Esophagus muscularis mucosa (tissue), 4 donors: ENCODE measurements around the gene CAMTA1. TPM values are rescaled to one million over a fixed set of nuclear protein-coding genes. Genes with fewer than 3 reads are reported as not detected.
A peak's percentile ranks its signal among the peaks of the same experiment; 100 is the strongest.

Experiments used
- DNase-seq: peaks from one replicate; pipeline ENCODE4 v3.0.0-alpha.2; 2017; ENCODE audit errors: extremely low spot score
- H3K27ac ChIP-seq, 4 donors: fragments of 200-600 bp; sonication (generic); replicated peaks in 1 of 4; 1 replicate in 3 of 4; 2 replicates in 1 of 4; pipeline ENCODE4 v1.5.1; 2016 to 2019; ENCODE audit warnings: mild to moderate bottlenecking in 1 of 4
- H3K27me3 ChIP-seq, 4 donors: fragments of 200-600 bp; sonication (generic); one replicate each; pipeline versions ENCODE4 v1.5.1 to v1.6.0; 2016 to 2019
- H3K36me3 ChIP-seq, 4 donors: fragments of 200-600 bp; sonication (generic); one replicate each; pipeline ENCODE4 v1.5.1; 2016 to 2019
- H3K4me1 ChIP-seq, 4 donors: fragments of 200-600 bp; sonication (generic); one replicate each; pipeline ENCODE4 v1.5.1; 2016 to 2019
- H3K4me3 ChIP-seq, 4 donors: fragments of 200-600 bp; sonication (generic); 1 replicate in 2 of 4; 2 replicates in 2 of 4; pipeline ENCODE4 v1.5.1; 2016 to 2019; ENCODE audit warnings: mild to moderate bottlenecking in 4 of 4, moderate library complexity in 1 of 4
- H3K9me3 ChIP-seq, 4 donors: fragments of 200-600 bp; sonication (generic); 1 replicate in 3 of 4; 2 replicates in 1 of 4; pipeline ENCODE4 v1.5.1; 2016 to 2019
- EP300 ChIP-seq: sonication (generic); formaldehyde crosslinking; IDR thresholded peaks from one replicate; pipeline ENCODE4 v1.6.1; 2017; ENCODE audit warnings: antibody characterized with exemption
- POLR2A ChIP-seq: fragments of 450-650 bp; IDR thresholded peaks from one replicate; pipeline ENCODE4 v1.6.1; 2017; ENCODE audit warnings: antibody characterized with exemption, moderate library complexity, mild to moderate bottlenecking, low read depth
- POLR2AphosphoS5 ChIP-seq, 2 donors: sonication (generic); formaldehyde crosslinking; IDR thresholded peaks; one replicate each; pipeline ENCODE4 v1.6.1; 2017; ENCODE audit warnings: antibody characterized with exemption in 2 of 2
- WGBS: methylation state at CpG from one replicate; pipeline ENCODE4 v1.1.5; 2018; 5-methylcytosine and 5-hydroxymethylcytosine counted together
- intact Hi-C: fragments of 100-400 bp; cut with DNase I; formaldehyde crosslinking; loops from one replicate; pipeline ENCODE4 v1.15.1; 2023
- total RNA-seq, 4 donors: library from RNA; depleted of rRNA; stranded (reverse); fragments of >200 nt; gene quantifications; one replicate each; pipeline versions ENCODE4 v1.1.0 to v1.2.1, GENCODE V29; 2016
- TF ChIP-seq, protein P1 (sequence below), 3 experiments: fragments of 200-600 bp in 2 of 3; fragments of 450-650 bp in 1 of 3; sonication (generic) in 2 of 3; IDR thresholded peaks; one replicate each; pipeline ENCODE4 v1.5.1; 2017 to 2019; ENCODE audit warnings: antibody characterized with exemption in 3 of 3, mild to moderate bottlenecking in 2 of 3, moderate library complexity in 1 of 3

Gene CAMTA1
- total RNA-seq, 4 donors from 2014 or later, result 109 to 226 (median 139) TPM

DNA sequence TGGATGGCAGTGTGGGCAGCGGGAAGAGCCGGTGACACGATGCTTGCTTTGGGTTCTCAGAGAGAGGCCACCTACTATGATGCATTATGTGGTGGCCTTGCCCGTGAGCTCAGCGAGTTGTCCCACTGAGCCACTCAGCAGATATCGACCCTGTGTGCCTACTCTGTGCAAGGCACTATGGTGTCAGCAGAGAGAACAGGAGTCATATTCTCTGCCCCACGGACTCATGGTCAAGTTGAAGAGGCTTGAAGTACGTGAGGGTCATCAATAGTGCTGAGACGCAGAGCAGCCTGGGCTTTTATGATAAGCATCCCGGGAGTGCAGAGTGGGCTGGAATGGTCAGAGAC lies 466.2 kb downstream of the CAMTA1 start:
- WGBS, result 87% methylated on average over 5 of the region's 10 CpGs
- no peak overlapping the region for H3K4me3 ChIP-seq
- intact Hi-C loops, result no loop called here
- no peaks in the 10 kb centered on the region for H3K4me1 ChIP-seq
- no peaks in the 10 kb centered on the region for H3K36me3 ChIP-seq
- no peak overlapping the region for H3K27ac ChIP-seq
- TF ChIP-seq, protein P1, sequence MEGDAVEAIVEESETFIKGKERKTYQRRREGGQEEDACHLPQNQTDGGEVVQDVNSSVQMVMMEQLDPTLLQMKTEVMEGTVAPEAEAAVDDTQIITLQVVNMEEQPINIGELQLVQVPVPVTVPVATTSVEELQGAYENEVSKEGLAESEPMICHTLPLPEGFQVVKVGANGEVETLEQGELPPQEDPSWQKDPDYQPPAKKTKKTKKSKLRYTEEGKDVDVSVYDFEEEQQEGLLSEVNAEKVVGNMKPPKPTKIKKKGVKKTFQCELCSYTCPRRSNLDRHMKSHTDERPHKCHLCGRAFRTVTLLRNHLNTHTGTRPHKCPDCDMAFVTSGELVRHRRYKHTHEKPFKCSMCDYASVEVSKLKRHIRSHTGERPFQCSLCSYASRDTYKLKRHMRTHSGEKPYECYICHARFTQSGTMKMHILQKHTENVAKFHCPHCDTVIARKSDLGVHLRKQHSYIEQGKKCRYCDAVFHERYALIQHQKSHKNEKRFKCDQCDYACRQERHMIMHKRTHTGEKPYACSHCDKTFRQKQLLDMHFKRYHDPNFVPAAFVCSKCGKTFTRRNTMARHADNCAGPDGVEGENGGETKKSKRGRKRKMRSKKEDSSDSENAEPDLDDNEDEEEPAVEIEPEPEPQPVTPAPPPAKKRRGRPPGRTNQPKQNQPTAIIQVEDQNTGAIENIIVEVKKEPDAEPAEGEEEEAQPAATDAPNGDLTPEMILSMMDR (IDR thresholded peaks at IDR 0.05), result no peak
- no peak for TF ChIP-seq POLR2A
- TF ChIP-seq POLR2AphosphoS5 (IDR thresholded peaks at IDR 0.05), result no peak
- no peak for TF ChIP-seq EP300
- peak; percentile 86 for DNase-seq
- H3K9me3 ChIP-seq, result no peaks in the 10 kb centered on the region
- H3K27me3 ChIP-seq, result no peaks in the 10 kb centered on the region

DNA sequence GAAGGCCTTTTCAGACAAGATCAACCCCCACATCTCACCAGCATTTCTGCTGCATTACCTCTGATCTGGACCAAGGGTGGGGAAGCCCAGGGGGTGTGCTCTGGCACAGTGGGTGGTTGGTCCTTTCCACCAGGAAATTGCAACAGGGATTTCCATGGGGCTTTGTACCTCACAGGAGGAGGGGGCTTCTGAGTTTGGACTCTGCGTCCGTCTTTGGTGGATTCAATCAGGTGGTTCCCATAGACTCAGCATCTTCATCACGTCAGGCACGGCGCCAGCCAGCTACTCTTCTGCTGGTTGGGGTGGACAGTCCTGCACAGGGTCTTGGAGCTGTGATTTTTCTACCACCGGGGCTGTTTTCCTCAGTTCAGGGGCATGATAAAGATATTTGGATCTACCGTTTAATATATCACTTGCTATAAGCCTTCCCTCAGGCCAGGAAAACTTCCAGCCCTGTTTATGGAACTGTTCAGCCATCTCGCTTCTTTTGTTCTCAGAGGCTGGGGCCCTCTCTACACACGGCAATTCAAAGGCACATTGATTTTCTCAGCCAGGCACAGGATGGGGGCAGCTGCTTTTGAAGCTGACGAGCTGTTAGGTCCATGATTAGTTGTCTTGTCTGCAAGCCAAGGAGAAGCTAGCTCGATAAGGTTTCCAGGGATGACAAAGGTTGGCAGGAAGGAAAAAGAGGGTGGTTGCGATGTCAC lies 467.3 kb downstream of the CAMTA1 start:
- Histone ChIP-seq H3K9me3 (no peaks in the 10 kb centered on the region), H3K4me3 (no peak overlapping the region), H3K27ac (no peak overlapping the region), H3K36me3 (no peaks in the 10 kb centered on the region), H3K27me3 (no peaks in the 10 kb centered on the region), H3K4me1 (no peaks in the 10 kb centered on the region)
- intact Hi-C loops, result no loop called here
- WGBS, result 76% methylated on average over 12 of the region's 12 CpGs
- DNase-seq, result peak; percentile 68
- TF ChIP-seq POLR2A, result no peak
- TF ChIP-seq, protein P1 (IDR thresholded peaks at IDR 0.05), result no peak
- TF ChIP-seq POLR2AphosphoS5 (IDR thresholded peaks at IDR 0.05), result no peak
- TF ChIP-seq EP300, result no peak

DNA sequence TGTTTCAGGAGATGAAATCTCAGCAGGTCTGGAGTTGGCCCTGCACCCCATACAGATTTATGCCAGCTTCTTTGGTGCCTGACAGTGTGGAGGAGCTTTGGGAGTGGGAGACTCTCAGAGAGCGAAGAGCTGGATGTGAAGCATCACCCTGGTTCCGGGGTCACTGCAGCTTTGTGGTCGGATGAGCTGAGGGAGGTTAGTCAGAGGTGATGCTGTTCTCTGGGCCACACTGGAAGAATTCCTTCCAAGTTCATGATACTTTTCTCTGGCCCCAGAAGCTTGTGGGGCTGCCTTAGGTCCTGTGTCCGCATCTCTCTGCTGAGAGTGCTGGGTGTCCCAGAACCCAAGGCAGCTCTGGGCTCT lies 467.8 kb downstream of the CAMTA1 start:
- TF ChIP-seq EP300 (no peak), POLR2A (no peak), POLR2AphosphoS5 (IDR thresholded peaks at IDR 0.05) (no peak)
- TF ChIP-seq, protein P1 (IDR thresholded peaks at IDR 0.05), result no peak
- no peaks in the 10 kb centered on the region for H3K9me3 ChIP-seq
- WGBS, result 93% methylated on average over 4 of the region's 4 CpGs
- no peaks in the 10 kb centered on the region for H3K27me3 ChIP-seq
- intact Hi-C loops, result no loop called here
- no peaks in the 10 kb centered on the region for H3K4me1 ChIP-seq
- peak; percentile 57 for DNase-seq
- H3K36me3 ChIP-seq, result no peaks in the 10 kb centered on the region
- no peak overlapping the region for H3K4me3 ChIP-seq
- no peak overlapping the region for H3K27ac ChIP-seq

DNA sequence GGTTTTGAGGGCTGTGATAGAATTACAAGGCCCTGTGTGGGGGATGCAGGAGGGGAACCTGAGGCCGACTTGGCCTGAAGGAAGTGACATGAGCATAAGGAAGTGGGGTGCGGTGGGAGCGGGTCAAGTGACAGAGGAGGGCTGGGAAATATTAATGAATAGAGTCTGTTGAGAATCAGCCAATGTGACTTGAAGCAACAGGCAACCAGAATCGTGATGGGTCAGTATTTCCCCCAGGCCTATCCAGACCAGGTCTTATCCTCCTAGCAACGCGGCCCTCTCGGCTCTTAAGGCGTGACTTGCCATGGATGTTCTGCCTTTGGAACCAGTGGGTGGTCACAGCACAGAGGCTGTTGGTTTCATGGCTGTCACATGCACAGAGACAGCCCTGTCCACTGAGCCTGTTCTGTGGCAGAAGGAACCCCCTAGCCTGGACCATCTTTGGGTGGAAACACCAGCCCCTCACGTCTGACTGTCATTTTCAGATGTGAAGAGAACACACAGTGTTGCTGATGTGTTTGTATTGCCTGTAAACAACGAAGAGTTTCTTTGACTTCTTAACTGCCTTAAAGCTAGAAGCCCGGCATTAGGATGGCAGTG lies 468.8 kb downstream of the CAMTA1 start:
- WGBS, result 89% methylated on average over 11 of the region's 11 CpGs
- Histone ChIP-seq H3K36me3 (no peaks in the 10 kb centered on the region), H3K27ac (no peak overlapping the region), H3K4me1 (no peaks in the 10 kb centered on the region), H3K9me3 (no peaks in the 10 kb centered on the region), H3K4me3 (no peak overlapping the region), H3K27me3 (no peaks in the 10 kb centered on the region)
- TF ChIP-seq POLR2AphosphoS5 (IDR thresholded peaks at IDR 0.05) (no peak), POLR2A (no peak), EP300 (no peak)
- TF ChIP-seq, protein P1 (IDR thresholded peaks at IDR 0.05), result no peak
- peak; percentile 78 for DNase-seq
- intact Hi-C loops, result no loop called here
